HepG2 (cell line): ENCODE measurements around the gene CNTN5.

Experiments
- TCF12 ChIP-seq, 2 experiments: fragments of 450-650 bp in 1 of 2; sonication (generic) in 1 of 2; formaldehyde crosslinking in 1 of 2; IDR thresholded peaks; 2 replicates each; pipeline versions ENCODE4 v1.6.1 to v1.8.0; 2017 to 2022; ENCODE audit warnings: antibody characterized with exemption in 1 of 2, mild to moderate bottlenecking in 1 of 2, missing genetic modification reagents in 1 of 2, moderate library complexity in 1 of 2
- ZNF512B ChIP-seq: sonication (generic); formaldehyde crosslinking; IDR thresholded peaks from 2 replicates; pipeline ENCODE4 v1.5.1; 2020; ENCODE audit warnings: missing genetic modification reagents, mild to moderate bottlenecking, borderline replicate concordance
- TF ChIP-seq, protein P1 (sequence below): sonication (generic); formaldehyde crosslinking; IDR thresholded peaks from 2 replicates; pipeline ENCODE4 v1.4.0; 2020; ENCODE audit warnings: missing genetic modification reagents

GRCh38 chr11:99893811-99894210 lies 873.1 kb downstream of the CNTN5 start:
- TF ChIP-seq, protein P1, sequence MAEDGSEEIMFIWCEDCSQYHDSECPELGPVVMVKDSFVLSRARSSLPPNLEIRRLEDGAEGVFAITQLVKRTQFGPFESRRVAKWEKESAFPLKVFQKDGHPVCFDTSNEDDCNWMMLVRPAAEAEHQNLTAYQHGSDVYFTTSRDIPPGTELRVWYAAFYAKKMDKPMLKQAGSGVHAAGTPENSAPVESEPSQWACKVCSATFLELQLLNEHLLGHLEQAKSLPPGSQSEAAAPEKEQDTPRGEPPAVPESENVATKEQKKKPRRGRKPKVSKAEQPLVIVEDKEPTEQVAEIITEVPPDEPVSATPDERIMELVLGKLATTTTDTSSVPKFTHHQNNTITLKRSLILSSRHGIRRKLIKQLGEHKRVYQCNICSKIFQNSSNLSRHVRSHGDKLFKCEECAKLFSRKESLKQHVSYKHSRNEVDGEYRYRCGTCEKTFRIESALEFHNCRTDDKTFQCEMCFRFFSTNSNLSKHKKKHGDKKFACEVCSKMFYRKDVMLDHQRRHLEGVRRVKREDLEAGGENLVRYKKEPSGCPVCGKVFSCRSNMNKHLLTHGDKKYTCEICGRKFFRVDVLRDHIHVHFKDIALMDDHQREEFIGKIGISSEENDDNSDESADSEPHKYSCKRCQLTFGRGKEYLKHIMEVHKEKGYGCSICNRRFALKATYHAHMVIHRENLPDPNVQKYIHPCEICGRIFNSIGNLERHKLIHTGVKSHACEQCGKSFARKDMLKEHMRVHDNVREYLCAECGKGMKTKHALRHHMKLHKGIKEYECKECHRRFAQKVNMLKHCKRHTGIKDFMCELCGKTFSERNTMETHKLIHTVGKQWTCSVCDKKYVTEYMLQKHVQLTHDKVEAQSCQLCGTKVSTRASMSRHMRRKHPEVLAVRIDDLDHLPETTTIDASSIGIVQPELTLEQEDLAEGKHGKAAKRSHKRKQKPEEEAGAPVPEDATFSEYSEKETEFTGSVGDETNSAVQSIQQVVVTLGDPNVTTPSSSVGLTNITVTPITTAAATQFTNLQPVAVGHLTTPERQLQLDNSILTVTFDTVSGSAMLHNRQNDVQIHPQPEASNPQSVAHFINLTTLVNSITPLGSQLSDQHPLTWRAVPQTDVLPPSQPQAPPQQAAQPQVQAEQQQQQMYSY (CRISPR knock-in tag) = no peak
- no peak for TF ChIP-seq TCF12 (IDR thresholded peaks at IDR 0.05)
- TF ChIP-seq TCF12 (CRISPR knock-in tag; IDR thresholded peaks at IDR 0.05) = no peak
- TF ChIP-seq ZNF512B (CRISPR knock-in tag) = no peak
